IPS-15b (cell line): Measurements from ENCODE around the gene SNRNP35.
A peak's percentile ranks its signal among the peaks of the same experiment; 100 is the strongest.
"Not testable (repeated sequence)": the region's sequence is repeated elsewhere in the genome, so short reads cannot be mapped to it uniquely, and the experiment has no call there.

Source experiments
- H3K27me3 ChIP-seq: one replicate; pipeline ENCODE4 v1.6.1; 2013; ENCODE audit warnings: low read length; ENCODE audit not compliant: control insufficient read depth, insufficient read depth
- H3K36me3 ChIP-seq: one replicate; pipeline ENCODE4 v1.6.1; 2013; ENCODE audit warnings: low read length; ENCODE audit not compliant: control insufficient read depth, insufficient read depth
- H3K4me1 ChIP-seq: one replicate; pipeline ENCODE4 v1.6.1; 2013; ENCODE audit warnings: mild to moderate bottlenecking, low read length; ENCODE audit not compliant: control insufficient read depth, insufficient read depth
- H3K4me3 ChIP-seq: one replicate; pipeline ENCODE4 v1.5.1; 2013; ENCODE audit warnings: low read depth, low read length
- H3K9ac ChIP-seq: one replicate; pipeline ENCODE4 v1.6.1; 2013; ENCODE audit warnings: low read depth, mild to moderate bottlenecking, low read length
- H3K9me3 ChIP-seq: one replicate; pipeline ENCODE4 v1.6.1; 2013; ENCODE audit warnings: mild to moderate bottlenecking, low read length; ENCODE audit not compliant: control insufficient read depth, insufficient read depth

SNRNP35 gene

GRCh38 chr12:123436017-123436964 is 21.6 kb upstream of the SNRNP35 start, which contains the start of gene RILPL2:
TSS of gene RILPL2 (minus strand) at chr12:123436684. CDS start at chr12:123436420, 264 bp downstream.
- peak within 1 kb of the TSS; percentile 24 for H3K9ac ChIP-seq
- peaks cover 10% of the 10 kb centered on the region for H3K27me3 ChIP-seq
- H3K9me3 ChIP-seq, result no peaks in the 10 kb centered on the region
- no peaks in the 10 kb centered on the region for H3K4me1 ChIP-seq
- peak within 1 kb of the TSS; percentile 86 for H3K4me3 ChIP-seq
- H3K36me3 ChIP-seq, result no peaks in the 10 kb centered on the region

DNA sequence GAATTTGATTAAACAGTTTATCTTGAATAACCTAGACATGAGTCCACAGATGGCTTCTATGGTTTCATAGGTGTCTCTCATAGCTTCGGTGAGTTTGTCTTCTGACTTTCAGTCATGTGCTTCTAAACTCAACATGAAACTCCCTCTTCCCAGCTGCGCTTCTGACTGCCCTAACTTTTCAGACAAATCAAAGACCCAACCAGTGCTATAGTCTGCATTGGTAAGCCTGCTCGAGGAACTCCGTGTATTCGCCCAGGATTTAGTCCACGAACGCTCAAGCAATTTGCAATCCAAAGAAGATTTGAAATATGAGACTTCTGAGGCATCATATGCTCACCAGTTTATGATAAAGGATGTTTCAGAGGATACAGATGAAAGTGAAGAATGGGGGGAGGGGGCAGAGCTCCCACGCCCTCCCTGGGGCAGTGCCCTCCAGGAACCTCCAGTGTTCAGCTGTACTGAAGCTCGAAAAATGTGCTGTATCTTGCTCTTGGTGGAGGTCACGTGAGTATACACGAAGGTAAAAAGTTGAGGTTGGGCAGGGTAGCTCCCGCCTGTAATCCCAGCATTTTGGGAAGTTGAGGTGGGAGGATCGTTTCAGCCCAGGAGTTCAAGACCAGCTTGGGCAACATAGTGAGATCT is 16.3 kb upstream of the SNRNP35 start:
- Histone ChIP-seq H3K36me3 (no peaks in the 10 kb centered on the region), H3K4me3 (no peak overlapping the region), H3K4me1 (peaks cover 8% of the 10 kb centered on the region), H3K9me3 (no peaks in the 10 kb centered on the region), H3K9ac (no peak overlapping the region), H3K27me3 (peaks cover 7% of the 10 kb centered on the region)

DNA sequence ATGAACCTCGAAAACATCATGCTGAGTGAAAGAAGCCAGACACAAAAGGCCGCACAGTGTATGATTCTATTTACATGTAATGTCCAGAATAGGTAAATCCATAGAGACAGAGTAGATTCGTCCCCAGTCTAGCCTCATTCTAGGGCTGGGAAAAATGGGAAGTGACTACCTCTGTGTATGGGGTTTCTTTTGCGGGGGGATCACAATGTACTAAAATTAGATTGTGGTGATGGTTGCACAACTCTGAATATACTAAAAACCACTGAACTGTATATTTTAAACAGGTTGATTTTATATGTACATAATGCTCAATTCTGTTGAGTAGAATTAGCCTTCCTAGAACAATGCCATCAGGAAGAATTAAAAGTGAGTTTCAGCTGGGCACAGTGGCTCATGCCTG is 15.2 kb upstream of the SNRNP35 start:
- no peak overlapping the region for H3K9ac ChIP-seq
- H3K4me1 ChIP-seq, result peaks cover 8% of the 10 kb centered on the region
- no peak overlapping the region for H3K4me3 ChIP-seq
- no peaks in the 10 kb centered on the region for H3K27me3 ChIP-seq
- no peaks in the 10 kb centered on the region for H3K9me3 ChIP-seq
- no peaks in the 10 kb centered on the region for H3K36me3 ChIP-seq

- no peak overlapping the region for H3K9ac ChIP-seq
Measured at GRCh38 chr12:123444092-123445026, 13.6 kb upstream of the SNRNP35 start.

GRCh38 chr12:123445388-123446332 is 12.3 kb upstream of the SNRNP35 start:
- no peaks in the 10 kb centered on the region for H3K36me3 ChIP-seq
- peaks cover 8% of the 10 kb centered on the region for H3K4me1 ChIP-seq
- no peaks in the 10 kb centered on the region for H3K9me3 ChIP-seq
- H3K9ac ChIP-seq, result no peak overlapping the region
- H3K27me3 ChIP-seq, result no peaks in the 10 kb centered on the region
- no peak overlapping the region for H3K4me3 ChIP-seq

More at GRCh38 chr12:123444092-123445026, 13.6 kb upstream of the SNRNP35 start:
- no peaks in the 10 kb centered on the region for H3K36me3 ChIP-seq
- peaks cover 8% of the 10 kb centered on the region for H3K4me1 ChIP-seq
- H3K4me3 ChIP-seq, result no peak overlapping the region
- no peaks in the 10 kb centered on the region for H3K27me3 ChIP-seq
- H3K9me3 ChIP-seq, result no peaks in the 10 kb centered on the region

GRCh38 chr12:123446333-123446713 is 11.6 kb upstream of the SNRNP35 start:
- H3K36me3 ChIP-seq, result no peaks in the 10 kb centered on the region
- H3K9ac ChIP-seq, result no peak overlapping the region
- peaks cover 8% of the 10 kb centered on the region for H3K4me1 ChIP-seq
- H3K4me3 ChIP-seq, result no peak overlapping the region
- no peaks in the 10 kb centered on the region for H3K9me3 ChIP-seq
- no peaks in the 10 kb centered on the region for H3K27me3 ChIP-seq

DNA sequence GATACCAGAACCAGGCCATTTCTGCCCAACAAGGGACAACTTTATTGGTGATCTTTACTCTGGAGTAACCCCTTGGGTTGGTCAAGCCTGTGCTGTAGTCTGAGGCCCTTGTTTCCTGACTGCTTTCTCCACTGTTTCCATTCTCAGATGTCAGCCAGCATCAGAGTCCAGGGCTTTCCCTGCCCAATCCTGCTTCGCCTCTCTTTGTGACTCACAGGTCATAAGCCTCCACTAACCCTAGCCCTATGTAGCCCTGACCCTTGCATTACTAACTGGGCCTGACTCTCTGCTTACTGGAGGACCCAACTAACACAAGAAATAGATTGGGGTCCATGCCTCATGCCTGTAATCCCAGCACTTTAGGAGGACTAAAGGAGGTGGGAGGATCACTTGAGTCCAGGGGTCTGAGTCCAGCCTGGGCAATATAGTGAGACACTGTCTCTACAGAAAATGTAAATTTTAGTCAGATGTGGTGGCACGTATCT is 8.6 kb upstream of the SNRNP35 start:
- H3K36me3 ChIP-seq, result no peaks in the 10 kb centered on the region
- H3K27me3 ChIP-seq, result no peaks in the 10 kb centered on the region
- no peak overlapping the region for H3K9ac ChIP-seq
- H3K4me3 ChIP-seq, result no peak overlapping the region
- H3K9me3 ChIP-seq, result no peaks in the 10 kb centered on the region
- peaks cover 8% of the 10 kb centered on the region for H3K4me1 ChIP-seq

DNA sequence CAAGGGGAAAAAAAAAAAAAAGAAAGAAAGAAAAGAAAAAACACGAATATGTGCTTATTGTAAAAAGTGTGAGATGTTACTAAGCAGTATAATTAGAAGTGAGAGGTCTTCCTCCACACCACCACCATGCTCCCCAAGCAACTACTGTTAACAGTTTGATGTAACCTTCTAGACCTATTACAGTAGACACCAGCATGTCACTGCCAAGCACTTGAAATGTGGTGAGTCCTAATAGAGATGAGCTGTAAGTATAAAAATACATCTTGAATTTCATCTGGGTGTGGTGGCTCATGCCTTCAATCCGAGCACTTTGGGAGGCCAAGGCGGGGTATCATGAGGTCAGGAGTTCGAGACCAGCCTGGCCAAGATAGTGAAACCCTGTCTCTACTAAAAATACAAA is 8.1 kb upstream of the SNRNP35 start:
- peaks cover 8% of the 10 kb centered on the region for H3K4me1 ChIP-seq
- no peaks in the 10 kb centered on the region for H3K27me3 ChIP-seq
- no peak overlapping the region for H3K4me3 ChIP-seq
- H3K9me3 ChIP-seq, result no peaks in the 10 kb centered on the region
- H3K36me3 ChIP-seq, result no peaks in the 10 kb centered on the region
- H3K9ac ChIP-seq, result no peak overlapping the region

DNA sequence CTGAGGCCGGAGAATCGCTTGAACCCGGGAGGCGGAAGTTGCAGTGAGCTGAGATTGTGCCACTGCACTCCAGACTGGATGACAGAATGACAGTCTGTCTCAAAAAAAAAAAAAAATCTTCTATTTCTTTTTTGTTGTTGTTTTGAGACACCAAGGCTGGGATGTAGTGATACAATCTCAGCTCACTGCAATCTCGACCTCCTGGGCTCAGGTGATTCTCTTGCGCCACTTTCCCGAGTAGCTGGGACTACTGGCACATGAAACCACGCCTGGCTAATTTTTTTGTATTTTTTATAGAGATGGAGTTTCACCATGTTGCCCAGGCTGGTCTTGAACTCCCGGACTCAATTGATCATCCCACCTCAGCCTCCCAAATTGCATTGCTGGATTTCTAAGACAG is 7.3 kb upstream of the SNRNP35 start:
- Histone ChIP-seq H3K4me3 (no peak overlapping the region), H3K9me3 (no peaks in the 10 kb centered on the region), H3K9ac (no peak overlapping the region), H3K4me1 (peaks cover 8% of the 10 kb centered on the region), H3K36me3 (no peaks in the 10 kb centered on the region), H3K27me3 (no peaks in the 10 kb centered on the region)

- H3K4me3 ChIP-seq, H3K9ac ChIP-seq, H3K4me1 ChIP-seq, H3K27me3 ChIP-seq, H3K36me3 ChIP-seq, H3K9me3 ChIP-seq: not testable (repeated sequence)
Measured at GRCh38 chr12:123452276-123452550, 5.7 kb upstream of the SNRNP35 start.
